Eye (tissue), 1 donor: ENCODE data around the gene SPOUT1.
A peak's percentile ranks its signal among the peaks of the same experiment; 100 is the strongest.
"Not testable (repeated sequence)": the region's sequence is repeated elsewhere in the genome, so short reads cannot be mapped to it uniquely, and the experiment has no call there.

Experiments used
- DNase-seq: peaks from one replicate; pipeline ENCODE4 v3.0.0-alpha.2; 2015

The SPOUT1 gene

GRCh38 chr9:128808543-128808942, 21.1 kb downstream of the SPOUT1 start:
- no peak for DNase-seq

- no peak for DNase-seq
Observed at GRCh38 chr9:128807827-128808226, 21.8 kb downstream of the SPOUT1 start.

GRCh38 chr9:128805661-128806060, 23.9 kb downstream of the SPOUT1 start:
- DNase-seq = no peak

GRCh38 chr9:128802482-128802881, 27.1 kb downstream of the SPOUT1 start:
- DNase-seq = no peak

GRCh38 chr9:128800061-128800460, 29.5 kb downstream of the SPOUT1 start:
- DNase-seq = no peak

- DNase-seq = no peak
Observed at GRCh38 chr9:128798896-128799295, 30.7 kb downstream of the SPOUT1 start.

- not testable (repeated sequence) for DNase-seq
Observed at GRCh38 chr9:128794961-128795360, 34.6 kb downstream of the SPOUT1 start.

- DNase-seq = no peak
Observed at GRCh38 chr9:128792978-128793686, 36.5 kb downstream of the SPOUT1 start.

GRCh38 chr9:128792134-128792533, 37.5 kb downstream of the SPOUT1 start:
- DNase-seq = no peak

GRCh38 chr9:128790536-128790935, 39.1 kb downstream of the SPOUT1 start:
- DNase-seq = no peak

GRCh38 chr9:128788445-128788844, 41.1 kb downstream of the SPOUT1 start:
- DNase-seq = no peak

- peak; percentile 41 for DNase-seq
Observed at GRCh38 chr9:128787659-128788058, 41.9 kb downstream of the SPOUT1 start.

- peak; percentile 94 for DNase-seq
Observed at GRCh38 chr9:128786681-128787601, 42.7 kb downstream of the SPOUT1 start, which contains the start of gene TBC1D13. TSS of gene TBC1D13 (plus strand) at chr9:128787253. CDS start at chr9:128787354, 101 bp downstream.

- DNase-seq = no peak
Observed at GRCh38 chr9:128785427-128785826, 44.2 kb downstream of the SPOUT1 start.

GRCh38 chr9:128782669-128783068, 46.9 kb downstream of the SPOUT1 start:
- no peak for DNase-seq

GRCh38 chr9:128781187-128782070, 48.2 kb downstream of the SPOUT1 start:
- no peak for DNase-seq

GRCh38 chr9:128780093-128780492, 49.5 kb downstream of the SPOUT1 start:
- not testable (repeated sequence) for DNase-seq

- DNase-seq = no peak
Observed at GRCh38 chr9:128774804-128775203, 54.8 kb downstream of the SPOUT1 start.

- DNase-seq = no peak
Observed at GRCh38 chr9:128773049-128773448, 56.5 kb downstream of the SPOUT1 start.

GRCh38 chr9:128771745-128772519, 57.7 kb downstream of the SPOUT1 start, which contains the start of gene ZER1:
TSS of gene ZER1 (minus strand) at chr9:128771927. CDS start at chr9:128755565, 16,362 bp downstream.
- DNase-seq = peak; percentile 97

GRCh38 chr9:128771094-128771721, 58.4 kb downstream of the SPOUT1 start:
- no peak for DNase-seq
